GM20431 (cell line): ENCODE measurements around the gene TNFRSF14.

ENCODE experiments used
- in situ Hi-C: fragments of 300-500 bp; cut with MseI, MboI; formaldehyde crosslinking; loops from one replicate; pipeline ENCODE4 v1.15.0; 2020; ENCODE audit warnings: low sequenced_read_pairs; ENCODE audit not compliant: unreplicated experiment

TNFRSF14 gene

GRCh38 chr1:2523191-2523890 is 32.8 kb upstream of the TNFRSF14 start:
- in situ Hi-C loops: no loop called here

DNA sequence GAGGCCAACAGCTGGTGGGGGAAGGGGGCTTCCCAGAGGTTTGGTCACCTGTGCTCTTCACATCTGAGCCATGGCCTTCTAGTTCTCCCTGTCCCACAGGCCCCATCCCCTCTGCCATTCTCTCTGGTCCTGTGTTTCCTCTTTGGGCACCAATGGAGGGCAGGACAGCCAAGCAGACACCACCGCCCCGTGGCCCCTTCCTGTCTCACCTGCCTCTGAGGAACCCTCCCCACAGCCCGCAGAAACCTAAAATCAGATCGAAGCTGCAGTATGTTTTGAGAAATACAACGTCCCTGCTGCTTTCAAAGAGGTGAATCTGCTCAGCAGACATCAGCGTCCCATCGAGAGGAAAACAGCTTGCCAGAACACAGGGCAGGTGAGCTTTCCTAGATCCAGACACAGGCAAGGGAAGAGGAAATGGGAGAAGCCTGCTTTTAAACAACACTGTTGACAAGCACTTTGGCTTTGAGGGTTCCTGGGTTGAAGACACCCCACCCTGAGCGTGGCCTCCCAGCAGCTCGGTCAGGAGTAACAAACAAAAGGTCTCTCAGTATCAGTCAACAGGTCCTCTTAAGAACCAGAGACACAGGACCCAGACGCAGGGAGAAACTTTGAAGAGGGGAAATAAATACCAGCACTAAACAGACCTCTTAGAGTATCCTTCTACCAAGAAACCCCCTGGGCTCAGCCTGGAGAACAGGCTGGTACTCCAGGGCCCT is 32.1 kb upstream of the TNFRSF14 start:
- in situ Hi-C loops: no loop called here

DNA sequence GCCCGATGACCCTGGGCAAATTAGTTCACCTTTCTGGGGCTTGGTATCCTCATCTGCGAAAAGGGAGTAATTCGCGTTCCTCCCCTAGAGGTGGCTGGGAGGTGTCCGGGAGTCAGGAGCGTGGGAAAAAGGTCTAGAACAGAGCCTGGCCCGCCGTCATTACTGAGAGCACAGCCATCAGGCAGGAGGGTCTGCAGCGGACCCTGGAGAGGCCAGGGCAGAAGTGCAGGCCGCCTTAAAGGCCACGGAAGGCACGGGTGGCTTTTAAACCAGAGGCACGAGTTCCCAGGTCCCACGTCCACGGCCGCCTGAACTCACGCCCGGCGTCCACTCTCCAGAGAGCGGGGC is 30.6 kb upstream of the TNFRSF14 start:
- in situ Hi-C loops: loop anchor here (25.0 kb wide), 1 partner anchor 338 kb away; the partner anchor contains the start of gene FAAP20

DNA sequence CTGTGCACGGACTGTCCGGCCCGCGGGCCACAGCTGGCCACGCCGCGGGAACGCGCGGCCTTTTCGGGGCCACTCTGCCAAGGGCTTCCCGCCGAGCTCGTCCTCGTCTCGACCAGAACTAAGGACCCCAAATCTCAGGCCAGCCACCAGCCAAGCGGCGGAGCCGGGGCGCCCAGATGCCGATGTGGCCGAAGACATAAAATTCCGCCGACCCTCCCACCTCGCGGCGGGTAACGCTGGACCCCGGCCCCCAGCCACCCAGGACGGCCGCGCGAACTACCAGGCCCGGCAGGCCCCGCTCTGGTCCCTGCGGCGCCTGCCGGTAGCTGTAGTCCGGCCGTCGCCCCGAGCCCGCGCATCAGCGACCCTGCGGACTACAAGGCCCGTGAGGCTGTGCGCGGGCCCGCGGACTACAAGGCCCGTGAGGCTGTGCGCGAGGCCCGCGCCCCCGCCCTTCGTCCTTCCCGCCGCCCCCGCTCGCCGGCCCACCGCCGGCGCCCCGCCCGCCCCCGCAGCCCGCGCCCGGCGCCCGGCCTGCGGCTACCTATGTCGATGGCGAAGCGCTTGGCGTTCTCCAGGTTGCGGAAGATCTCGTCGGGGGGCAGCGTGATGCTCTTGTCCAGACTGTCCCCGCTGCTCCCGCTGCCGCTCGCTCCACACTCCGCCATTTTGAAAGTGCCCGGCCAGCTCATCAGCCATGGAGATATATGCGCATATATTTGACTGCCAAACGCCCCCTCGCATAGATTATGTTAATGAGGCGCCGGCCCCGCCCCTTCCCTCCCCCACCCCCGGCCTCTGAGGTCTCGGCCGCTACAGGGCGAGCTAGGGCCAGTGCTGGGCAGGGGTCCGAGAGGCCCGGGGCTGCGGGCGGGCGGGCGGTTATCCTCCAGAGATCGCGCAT is 30.0 kb upstream of the TNFRSF14 start, which contains the start of gene PANK4:
TSS of gene PANK4 (minus strand) at position 677 of the 904 bp plus-strand sequence. CDS start at position 668, 9 bp downstream.
- in situ Hi-C loops: loop anchor here (25.0 kb wide), 1 partner anchor 339 kb away; the partner anchor contains the start of gene FAAP20

DNA sequence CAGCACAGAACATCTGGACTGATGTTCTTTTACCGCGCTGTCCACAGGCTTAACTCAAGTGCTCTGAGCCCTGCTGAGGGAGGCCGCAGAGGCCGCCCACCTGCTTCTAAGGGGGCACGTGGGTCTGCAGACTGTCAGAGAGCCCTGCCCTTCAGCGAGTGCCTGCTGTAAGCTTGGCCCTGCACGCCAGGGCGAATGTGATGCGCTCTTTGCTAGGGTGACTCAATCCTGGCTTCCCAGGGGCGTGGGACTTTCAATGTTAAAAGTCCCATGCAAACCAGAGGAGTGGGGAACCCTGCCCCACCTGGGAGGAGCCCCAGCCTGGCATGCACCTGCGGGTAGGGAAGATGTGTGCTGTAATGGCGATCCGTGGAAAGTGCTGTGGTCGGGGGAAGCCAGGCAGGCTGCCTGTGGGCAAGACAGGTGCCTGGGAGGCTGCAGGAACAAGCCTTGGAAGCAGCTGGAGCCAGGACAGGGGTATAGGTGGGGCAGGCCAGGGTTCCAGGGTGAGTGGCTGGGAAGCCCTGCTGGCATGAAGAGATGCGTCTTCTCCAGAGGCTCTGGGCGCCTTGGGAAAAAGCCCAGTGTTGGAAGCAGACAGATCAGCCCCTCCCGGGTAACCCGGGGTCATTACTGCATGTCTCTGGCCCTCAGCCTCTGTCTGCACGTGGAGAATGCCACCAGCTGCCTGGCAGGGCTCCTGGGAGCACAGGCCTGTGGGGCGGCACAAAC is 29.2 kb upstream of the TNFRSF14 start:
- in situ Hi-C loops: loop anchor here (25.0 kb wide), 1 partner anchor 340 kb away; the partner anchor contains the start of gene FAAP20

- in situ Hi-C loops: loop anchor here (25.0 kb wide), 1 partner anchor 340 kb away; the partner anchor contains the start of gene FAAP20
These were observed 28.7 kb upstream of the TNFRSF14 start for GRCh38 chr1:2527556-2527860.

DNA sequence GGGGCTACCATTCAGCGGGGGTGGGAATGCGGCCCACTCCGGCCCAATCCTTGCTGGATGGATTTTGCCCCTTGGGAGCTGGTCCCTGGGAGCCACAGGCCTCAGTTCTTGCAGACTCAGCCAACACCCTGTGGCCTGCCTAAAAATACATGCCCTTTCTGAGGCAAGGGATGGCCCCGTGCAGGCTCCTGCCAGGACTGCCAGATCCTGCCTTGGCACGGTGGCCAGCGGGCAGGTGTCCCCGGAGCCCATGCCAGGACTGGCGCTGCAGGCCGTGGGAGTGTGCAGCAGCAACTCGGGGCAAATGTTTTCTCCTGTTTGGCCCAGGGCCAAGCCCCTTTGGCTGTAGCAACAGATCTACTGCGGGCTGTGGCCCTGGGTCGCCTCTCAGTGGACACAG is 28.2 kb upstream of the TNFRSF14 start:
- in situ Hi-C loops: loop anchor here (25.0 kb wide), 1 partner anchor 341 kb away; the partner anchor contains the start of gene FAAP20

DNA sequence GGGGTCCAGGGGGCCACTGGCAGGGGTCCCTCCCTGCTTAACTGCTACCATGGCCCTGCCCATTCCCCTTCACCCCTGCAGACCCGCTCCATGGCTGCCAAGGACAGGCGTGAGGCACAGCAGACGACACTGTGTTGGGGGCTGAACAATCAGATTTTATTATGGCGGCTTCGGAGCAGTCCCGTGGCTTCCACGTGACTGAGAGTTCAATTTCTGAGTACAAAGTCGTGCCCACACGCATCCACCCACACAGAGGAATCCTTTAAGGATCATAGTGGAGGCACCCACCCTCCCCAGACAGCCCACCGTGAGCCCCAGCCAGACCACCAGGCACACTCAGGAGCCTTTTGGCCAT is 27.6 kb upstream of the TNFRSF14 start:
- in situ Hi-C loops: loop anchor here (25.0 kb wide), 1 partner anchor 341 kb away; the partner anchor contains the start of gene FAAP20

GRCh38 chr1:2528966-2529783 is 27.0 kb upstream of the TNFRSF14 start:
- in situ Hi-C loops: loop anchor here (25.0 kb wide), 1 partner anchor 342 kb away; the partner anchor contains the start of gene FAAP20

DNA sequence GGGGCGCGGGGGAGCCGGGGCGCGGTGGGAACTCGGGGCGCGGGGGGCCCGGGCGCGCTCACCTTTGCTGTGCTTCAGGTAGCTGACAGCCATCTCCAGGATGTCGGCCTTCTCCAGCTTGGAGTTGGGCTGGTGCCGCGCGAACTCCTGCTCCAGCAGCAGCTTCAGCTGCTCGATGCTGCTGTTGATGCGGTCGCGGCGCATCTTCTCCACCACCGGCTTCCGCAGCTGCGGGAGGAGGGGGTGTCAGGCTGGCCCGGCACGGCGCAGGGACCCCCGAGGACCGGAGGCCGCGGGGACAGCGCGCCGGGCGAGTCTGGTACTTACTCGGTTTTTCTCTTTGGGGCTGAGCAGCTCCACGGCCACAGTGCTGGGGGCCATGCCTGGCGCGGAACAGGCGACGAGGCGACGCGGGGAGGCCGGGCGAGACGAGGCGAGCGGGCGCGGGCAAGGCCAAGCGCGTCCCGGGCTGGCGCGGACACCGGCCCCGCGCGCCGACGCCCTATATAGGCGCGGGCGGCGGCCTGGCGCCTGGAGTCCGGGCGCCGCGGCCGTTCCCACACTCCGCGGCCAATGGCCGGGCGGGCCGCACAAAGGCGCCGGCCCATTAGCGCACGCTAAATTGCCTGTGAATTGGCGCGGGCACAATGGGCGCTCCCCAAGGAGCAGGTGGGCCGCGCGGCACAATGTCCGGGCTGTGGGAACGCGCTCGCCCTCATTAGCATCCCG is 26.2 kb upstream of the TNFRSF14 start, which contains the start of gene HES5:
TSS of gene HES5 (minus strand) at position 480 of the 729 bp plus-strand sequence. CDS start at position 381, 99 bp downstream.
- in situ Hi-C loops: loop anchor here (25.0 kb wide), 1 partner anchor 343 kb away; the partner anchor contains the start of gene FAAP20

GRCh38 chr1:2530513-2531361 is 25.4 kb upstream of the TNFRSF14 start:
- in situ Hi-C loops: loop anchor here (25.0 kb wide), 1 partner anchor 343 kb away; the partner anchor contains the start of gene FAAP20

DNA sequence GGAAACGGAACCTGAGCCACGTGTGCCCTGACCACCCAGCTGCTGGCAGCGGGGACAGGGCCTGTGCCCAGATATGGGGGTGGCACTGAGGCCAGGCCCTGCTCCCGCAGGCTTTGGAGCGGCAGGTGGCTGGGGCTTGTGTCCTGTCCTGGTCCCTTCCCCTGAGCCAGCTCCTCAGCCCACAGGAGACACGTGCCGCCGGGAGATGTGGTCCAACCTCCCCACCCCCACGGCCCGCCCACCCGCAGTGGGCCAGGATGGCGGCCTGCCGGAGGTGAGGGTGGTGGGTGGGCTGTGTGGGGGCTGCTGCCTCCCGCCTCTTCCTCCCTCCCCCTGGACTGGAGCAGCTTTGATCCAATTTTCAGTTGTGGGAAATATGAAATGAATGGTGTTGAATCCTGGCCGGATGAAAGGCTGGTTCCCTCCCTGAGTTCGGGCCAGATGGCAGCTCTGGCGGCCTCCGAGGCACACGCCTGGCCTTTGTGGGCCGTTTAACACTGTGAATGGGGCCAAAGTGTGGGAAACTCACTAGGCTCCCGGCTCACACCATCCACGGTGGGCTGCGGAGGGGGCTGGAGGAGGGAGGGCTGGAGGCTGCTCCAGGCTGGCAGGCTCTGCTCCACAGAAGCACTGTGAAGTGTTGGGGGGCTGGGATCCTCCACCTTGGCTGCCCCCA is 23.5 kb upstream of the TNFRSF14 start:
- in situ Hi-C loops: loop anchor here (25.0 kb wide), 1 partner anchor 345 kb away; the partner anchor contains the start of gene FAAP20

- in situ Hi-C loops: loop anchor here (25.0 kb wide), 1 partner anchor 346 kb away; the partner anchor contains the start of gene FAAP20
These were observed 22.8 kb upstream of the TNFRSF14 start for GRCh38 chr1:2533365-2533764.

- in situ Hi-C loops: loop anchor here (25.0 kb wide), 1 partner anchor 347 kb away; the partner anchor contains the start of gene FAAP20
These were observed 21.9 kb upstream of the TNFRSF14 start for GRCh38 chr1:2534315-2534686.

DNA sequence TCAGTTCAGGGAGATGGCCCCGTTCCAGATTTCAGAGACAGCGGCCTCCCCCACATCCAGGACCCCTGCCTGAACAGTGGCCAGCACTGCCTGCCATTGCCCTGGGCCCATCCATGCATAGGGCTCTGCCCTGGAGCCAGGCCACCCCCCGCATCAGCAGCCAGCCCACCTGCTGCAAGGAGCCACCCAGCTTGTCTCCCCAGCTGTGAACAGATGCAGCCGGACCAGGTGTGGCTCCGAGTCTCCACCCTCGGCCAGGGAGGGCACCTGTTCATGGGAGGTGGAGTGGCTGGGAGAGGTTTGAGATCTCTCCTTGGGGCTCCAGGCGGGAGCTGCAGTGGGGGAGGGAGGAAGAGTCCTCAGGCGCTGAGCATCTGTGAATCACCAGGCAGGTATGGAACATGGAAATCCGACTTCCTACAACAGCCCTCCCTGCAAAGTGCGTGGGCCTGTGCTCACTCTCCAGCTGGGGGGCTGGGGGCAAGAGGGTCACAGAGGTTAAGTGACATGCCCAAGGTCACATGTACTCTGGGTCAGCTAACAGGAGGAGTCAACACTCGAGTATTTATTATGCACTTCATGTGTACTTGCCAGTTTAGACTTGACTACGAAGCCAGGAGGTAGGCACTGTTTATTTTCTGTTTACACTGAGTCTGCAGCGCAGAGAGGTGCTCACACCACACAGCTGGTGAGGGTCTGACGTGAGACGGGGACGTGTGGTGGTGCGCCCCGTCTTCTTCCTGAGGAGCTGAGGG is 21.3 kb upstream of the TNFRSF14 start:
- in situ Hi-C loops: loop anchor here (25.0 kb wide), 1 partner anchor 348 kb away; the partner anchor contains the start of gene FAAP20
